Measurements from ENCODE around the gene ADAM22. TPM values are rescaled to one million over a fixed set of nuclear protein-coding genes. Genes with fewer than 3 reads are reported as not detected.
A peak's percentile ranks its signal among the peaks of the same experiment; 100 is the strongest.

Gene ADAM22
- total and polyA plus RNA-seq, 2 experiments from 2014 or later, result 0.09 to 0.54 TPM

GRCh38 chr7:88111954-88112471, 178.0 kb downstream of the ADAM22 start:
- Histone ChIP-seq H3K27ac (no peak overlapping the region), H3K9ac (no peak overlapping the region), H3K36me3 (ENCODE audit: low read depth) (no peaks in the 10 kb centered on the region), H3K79me2 (ENCODE audit: insufficient read depth) (no peaks in the 10 kb centered on the region), H4K20me1 (ENCODE audit: insufficient read depth) (no peaks in the 10 kb centered on the region), H3K9me3 (ENCODE audit: low read depth) (no peaks in the 10 kb centered on the region), H3K4me1 (ENCODE audit: insufficient read depth) (no peaks in the 10 kb centered on the region), H3K27me3 (replicated peaks; ENCODE audit: insufficient read depth) (no peaks in the 10 kb centered on the region), H3K4me3 (no peak overlapping the region), H2AFZ (no peak overlapping the region), H3K4me2 (ENCODE audit: unreplicated experiment) (no peak overlapping the region), H3F3A (ENCODE audit: insufficient read depth) (no peaks in the 10 kb centered on the region), H3K9me2 (ENCODE audit: insufficient read depth) (no peaks in the 10 kb centered on the region)
- WGBS, 2 experiments (ENCODE audit: low coverage in 1 of 2, low lambda C conversion rate in 2 of 2, missing lambda C conversion rate in 2 of 2), result 0 to 2% methylated on average over 2 of the region's 2 CpGs
- TF ChIP-seq EZH2phosphoT487 (IDR thresholded peaks at IDR 0.05; ENCODE audit: insufficient read depth, low read depth), result no peak
- TF ChIP-seq EZH2 (IDR thresholded peaks at IDR 0.05; ENCODE audit: insufficient read depth, poor library complexity, severe bottlenecking), result no peak
- in situ Hi-C loops (cut with MboI), result loop anchor here (25.0 kb wide), 2 partner anchors 325 to 600 kb away; no protein-coding TSS in a partner anchor
- no peak for DNase-seq

- no peak overlapping the region for H2AFZ ChIP-seq
- no peak overlapping the region for H3K27ac ChIP-seq
- no peaks in the 10 kb centered on the region for H3K36me3 ChIP-seq (ENCODE audit: low read depth)
- no peaks in the 10 kb centered on the region for H3K9me3 ChIP-seq (ENCODE audit: low read depth)
- in situ Hi-C loops (cut with MboI), result loop anchor here (25.0 kb wide), 2 partner anchors 328 to 603 kb away; no protein-coding TSS in a partner anchor
- H3K4me3 ChIP-seq, result no peak overlapping the region
- TF ChIP-seq EZH2 (IDR thresholded peaks at IDR 0.05; ENCODE audit: insufficient read depth, poor library complexity, severe bottlenecking), result no peak
- TF ChIP-seq EZH2phosphoT487 (IDR thresholded peaks at IDR 0.05; ENCODE audit: insufficient read depth, low read depth), result no peak
- H3K4me2 ChIP-seq (ENCODE audit: unreplicated experiment), result no peak overlapping the region
- DNase-seq, result no peak
- H4K20me1 ChIP-seq (ENCODE audit: insufficient read depth), result no peaks in the 10 kb centered on the region
- no peak overlapping the region for H3K9ac ChIP-seq
- H3K9me2 ChIP-seq (ENCODE audit: insufficient read depth), result no peaks in the 10 kb centered on the region
- no peaks in the 10 kb centered on the region for H3F3A ChIP-seq (ENCODE audit: insufficient read depth)
- H3K79me2 ChIP-seq (ENCODE audit: insufficient read depth), result no peaks in the 10 kb centered on the region
- H3K4me1 ChIP-seq (ENCODE audit: insufficient read depth), result no peaks in the 10 kb centered on the region
- H3K27me3 ChIP-seq (replicated peaks; ENCODE audit: insufficient read depth), result no peaks in the 10 kb centered on the region
Observed at GRCh38 chr7:88115258-88115796, 181.3 kb downstream of the ADAM22 start.

GRCh38 chr7:88115816-88116215, 181.8 kb downstream of the ADAM22 start:
- Histone ChIP-seq H3K4me1 (ENCODE audit: insufficient read depth) (no peaks in the 10 kb centered on the region), H3K27ac (no peak overlapping the region), H3K9me2 (ENCODE audit: insufficient read depth) (no peaks in the 10 kb centered on the region), H3K9me3 (ENCODE audit: low read depth) (no peaks in the 10 kb centered on the region), H3K79me2 (ENCODE audit: insufficient read depth) (no peaks in the 10 kb centered on the region), H3F3A (ENCODE audit: insufficient read depth) (no peaks in the 10 kb centered on the region), H3K4me3 (no peak overlapping the region), H3K27me3 (replicated peaks; ENCODE audit: insufficient read depth) (no peaks in the 10 kb centered on the region), H3K4me2 (ENCODE audit: unreplicated experiment) (no peak overlapping the region), H3K9ac (no peak overlapping the region), H3K36me3 (ENCODE audit: low read depth) (no peaks in the 10 kb centered on the region), H4K20me1 (ENCODE audit: insufficient read depth) (no peaks in the 10 kb centered on the region), H2AFZ (no peak overlapping the region)
- in situ Hi-C loops (cut with MboI), result loop anchor here (25.0 kb wide), 2 partner anchors 329 to 604 kb away; no protein-coding TSS in a partner anchor
- 38 to 42% methylated on average over 2 of the region's 2 CpGs for WGBS, 2 experiments (ENCODE audit: low coverage in 1 of 2, low lambda C conversion rate in 2 of 2, missing lambda C conversion rate in 2 of 2)
- TF ChIP-seq EZH2phosphoT487 (IDR thresholded peaks at IDR 0.05; ENCODE audit: insufficient read depth, low read depth) (no peak), EZH2 (IDR thresholded peaks at IDR 0.05; ENCODE audit: insufficient read depth, poor library complexity, severe bottlenecking) (no peak)
- DNase-seq, result peak; percentile 7

GRCh38 chr7:88116235-88116795, 182.3 kb downstream of the ADAM22 start:
- Histone ChIP-seq H3K4me1 (ENCODE audit: insufficient read depth) (no peaks in the 10 kb centered on the region), H3K9ac (no peak overlapping the region), H3K27me3 (replicated peaks; ENCODE audit: insufficient read depth) (no peaks in the 10 kb centered on the region), H3F3A (ENCODE audit: insufficient read depth) (no peaks in the 10 kb centered on the region), H3K9me2 (ENCODE audit: insufficient read depth) (no peaks in the 10 kb centered on the region), H3K9me3 (ENCODE audit: low read depth) (no peaks in the 10 kb centered on the region), H3K36me3 (ENCODE audit: low read depth) (no peaks in the 10 kb centered on the region), H3K4me2 (ENCODE audit: unreplicated experiment) (no peak overlapping the region), H4K20me1 (ENCODE audit: insufficient read depth) (no peaks in the 10 kb centered on the region), H3K79me2 (ENCODE audit: insufficient read depth) (no peaks in the 10 kb centered on the region), H3K27ac (no peak overlapping the region), H3K4me3 (no peak overlapping the region), H2AFZ (no peak overlapping the region)
- DNase-seq, result no peak
- in situ Hi-C loops (cut with MboI), result loop anchor here (25.0 kb wide), 2 partner anchors 329 to 604 kb away; no protein-coding TSS in a partner anchor
- WGBS, 2 experiments (ENCODE audit: low coverage in 1 of 2, low lambda C conversion rate in 2 of 2, missing lambda C conversion rate in 2 of 2), result 9 to 13% methylated on average over 1 of the region's 1 CpG
- TF ChIP-seq EZH2phosphoT487 (IDR thresholded peaks at IDR 0.05; ENCODE audit: insufficient read depth, low read depth) (no peak), EZH2 (IDR thresholded peaks at IDR 0.05; ENCODE audit: insufficient read depth, poor library complexity, severe bottlenecking) (no peak)

Measured in GM23248 (cell line).